ENCODE data around the gene SLC39A2.

DNA sequence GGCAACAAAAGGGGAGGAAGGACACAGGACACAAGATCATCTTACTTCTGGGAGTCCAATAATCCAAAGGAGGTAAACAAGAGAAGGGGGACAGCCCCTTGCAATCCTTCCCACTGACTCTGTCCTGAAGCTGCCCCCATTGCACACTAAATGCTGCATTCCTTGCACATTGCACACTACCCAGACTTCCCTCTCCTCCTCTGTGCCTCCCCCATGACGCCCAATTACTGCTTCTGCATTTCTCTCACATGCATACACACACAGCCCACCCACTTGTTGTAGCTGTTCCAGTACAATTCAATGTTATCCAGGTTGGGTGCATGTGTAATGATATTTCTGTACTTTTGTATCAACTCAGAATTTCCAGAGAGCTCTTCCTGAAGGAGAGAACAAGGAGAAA, 20.3 kb downstream of the SLC39A2 start:
- no peak for TF ChIP-seq EZH2 (IDR thresholded peaks at IDR 0.05; ENCODE audit: low read length)
- TF ChIP-seq, protein P1, sequence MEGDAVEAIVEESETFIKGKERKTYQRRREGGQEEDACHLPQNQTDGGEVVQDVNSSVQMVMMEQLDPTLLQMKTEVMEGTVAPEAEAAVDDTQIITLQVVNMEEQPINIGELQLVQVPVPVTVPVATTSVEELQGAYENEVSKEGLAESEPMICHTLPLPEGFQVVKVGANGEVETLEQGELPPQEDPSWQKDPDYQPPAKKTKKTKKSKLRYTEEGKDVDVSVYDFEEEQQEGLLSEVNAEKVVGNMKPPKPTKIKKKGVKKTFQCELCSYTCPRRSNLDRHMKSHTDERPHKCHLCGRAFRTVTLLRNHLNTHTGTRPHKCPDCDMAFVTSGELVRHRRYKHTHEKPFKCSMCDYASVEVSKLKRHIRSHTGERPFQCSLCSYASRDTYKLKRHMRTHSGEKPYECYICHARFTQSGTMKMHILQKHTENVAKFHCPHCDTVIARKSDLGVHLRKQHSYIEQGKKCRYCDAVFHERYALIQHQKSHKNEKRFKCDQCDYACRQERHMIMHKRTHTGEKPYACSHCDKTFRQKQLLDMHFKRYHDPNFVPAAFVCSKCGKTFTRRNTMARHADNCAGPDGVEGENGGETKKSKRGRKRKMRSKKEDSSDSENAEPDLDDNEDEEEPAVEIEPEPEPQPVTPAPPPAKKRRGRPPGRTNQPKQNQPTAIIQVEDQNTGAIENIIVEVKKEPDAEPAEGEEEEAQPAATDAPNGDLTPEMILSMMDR (optimal IDR thresholded peaks at IDR 0.05 in 1 of 3, IDR thresholded peaks at IDR 0.05 in 1 of 3, conservative IDR thresholded peaks at IDR 0.05 in 1 of 3; ENCODE audit: extremely low read depth in 1 of 3, insufficient read depth in 2 of 3, low read length in 3 of 3): no peak

Data from keratinocyte (primary cell).